H9 (cell line): ENCODE measurements around the gene TMEM252. TPM values are rescaled to one million over a fixed set of nuclear protein-coding genes. Genes with fewer than 3 reads are reported as not detected.

ENCODE experiments used
- DNase-seq: peaks from one replicate; pipeline ENCODE4 v3.0.0-alpha.2; 2017
- H2AFZ ChIP-seq: one replicate; pipeline ENCODE4 v1.6.1; 2013; ENCODE audit warnings: mild to moderate bottlenecking, low read length, control low read depth, moderate library complexity
- H2AK5ac ChIP-seq: 2 replicates; pipeline ENCODE4 v1.6.1; 2013; ENCODE audit warnings: low read length, control low read depth, mixed read lengths; ENCODE audit not compliant: insufficient read length
- H2BK120ac ChIP-seq: one replicate; pipeline ENCODE4 v1.6.1; 2013; ENCODE audit warnings: low read depth, mild to moderate bottlenecking, low read length, control low read depth, inconsistent platforms; ENCODE audit not compliant: poor library complexity, severe bottlenecking
- H2BK12ac ChIP-seq: 2 replicates; pipeline ENCODE4 v1.6.1; 2013; ENCODE audit warnings: low read length, control low read depth, mixed read lengths, low read depth; ENCODE audit not compliant: insufficient read length
- H2BK15ac ChIP-seq: 2 replicates; pipeline ENCODE4 v1.6.1; 2013; ENCODE audit warnings: low read depth, low read length, control low read depth
- H2BK20ac ChIP-seq: one replicate; pipeline ENCODE4 v1.6.1; 2013; ENCODE audit warnings: low read depth, mild to moderate bottlenecking, low read length, control low read depth, inconsistent platforms; ENCODE audit not compliant: poor library complexity, severe bottlenecking
- H2BK5ac ChIP-seq: 2 replicates; pipeline ENCODE4 v1.6.1; 2013; ENCODE audit warnings: low read length, control low read depth, mixed read lengths; ENCODE audit not compliant: insufficient read length
- H3K14ac ChIP-seq: 2 replicates; pipeline ENCODE4 v1.6.1; 2013; ENCODE audit warnings: low read length, control low read depth; ENCODE audit not compliant: insufficient read depth
- H3K18ac ChIP-seq: 2 replicates; pipeline ENCODE4 v1.6.1; 2013; ENCODE audit warnings: low read depth, mild to moderate bottlenecking, mixed read lengths, low read length, control low read depth; ENCODE audit not compliant: insufficient read length
- H3K23ac ChIP-seq: 2 replicates; pipeline ENCODE4 v1.6.1; 2013; ENCODE audit warnings: low read length, control low read depth, mixed read lengths, low read depth; ENCODE audit not compliant: insufficient read length
- H3K23me2 ChIP-seq: 2 replicates; pipeline ENCODE4 v1.6.1; 2013; ENCODE audit warnings: low read depth, mild to moderate bottlenecking, mixed read lengths, low read length, control low read depth; ENCODE audit not compliant: insufficient read length, poor library complexity, severe bottlenecking
- H3K27ac ChIP-seq: 2 replicates; pipeline ENCODE4 v1.5.1; 2013; ENCODE audit warnings: low read length, control low read depth, mixed read lengths, low read depth; ENCODE audit not compliant: insufficient read length
- H3K27me3 ChIP-seq: 2 replicates; pipeline ENCODE4 v1.6.1; 2013; ENCODE audit warnings: low read length, control low read depth, inconsistent platforms; ENCODE audit not compliant: insufficient read depth
- H3K4ac ChIP-seq: 2 replicates; pipeline ENCODE4 v1.6.1; 2013; ENCODE audit warnings: low read depth, mild to moderate bottlenecking, control low read depth, inconsistent platforms, low read length, moderate library complexity
- H3K4me1 ChIP-seq: 2 replicates; pipeline ENCODE4 v1.6.1; 2013; ENCODE audit warnings: low read length, control low read depth, inconsistent platforms; ENCODE audit not compliant: insufficient read depth
- H3K4me2 ChIP-seq: 2 replicates; pipeline ENCODE4 v1.6.1; 2013; ENCODE audit warnings: low read length, control low read depth, mixed read lengths; ENCODE audit not compliant: insufficient read length, insufficient read depth
- H3K56ac ChIP-seq: 2 replicates; pipeline ENCODE4 v1.6.1; 2013; ENCODE audit warnings: low read depth, mild to moderate bottlenecking, mixed read lengths, low read length, control low read depth; ENCODE audit not compliant: insufficient read length
- H3K79me1 ChIP-seq: 2 replicates; pipeline ENCODE4 v1.6.1; 2013; ENCODE audit warnings: low read depth, mild to moderate bottlenecking, moderate library complexity, low read length, control low read depth, inconsistent platforms; ENCODE audit not compliant: insufficient read depth, poor library complexity, severe bottlenecking
- H3K79me2 ChIP-seq: 2 replicates; pipeline ENCODE4 v1.6.1; 2013; ENCODE audit warnings: low read length, control low read depth, inconsistent platforms; ENCODE audit not compliant: insufficient read depth
- H3K9ac ChIP-seq: 2 replicates; pipeline ENCODE4 v1.6.1; 2013; ENCODE audit warnings: low read length, control low read depth, mixed read lengths; ENCODE audit not compliant: insufficient read length; ENCODE audit errors: extremely low read depth
- H3K9me3 ChIP-seq: one replicate; pipeline ENCODE4 v1.6.1; 2013; ENCODE audit warnings: low read depth, low read length, inconsistent platforms; ENCODE audit not compliant: control insufficient read depth
- H3T11ph ChIP-seq: one replicate; pipeline ENCODE4 v1.6.1; 2013; ENCODE audit warnings: mild to moderate bottlenecking, low read length, control low read depth, inconsistent platforms
- H4K20me1 ChIP-seq: one replicate; pipeline ENCODE4 v1.6.1; 2013; ENCODE audit not compliant: control insufficient read depth, insufficient read length, insufficient read depth
- H4K5ac ChIP-seq: 2 replicates; pipeline ENCODE4 v1.6.1; 2013; ENCODE audit warnings: low read depth, mild to moderate bottlenecking, mixed read lengths, low read length, control low read depth; ENCODE audit not compliant: insufficient read length
- H4K8ac ChIP-seq: replicated peaks from 2 replicates; pipeline ENCODE4 v1.6.1; 2013; ENCODE audit warnings: low read length, control low read depth, mixed read lengths, low read depth; ENCODE audit not compliant: insufficient read length
- H4K91ac ChIP-seq: 2 replicates; pipeline ENCODE4 v1.6.1; 2013; ENCODE audit warnings: low read depth, mild to moderate bottlenecking, moderate library complexity, mixed read lengths, low read length, control low read depth; ENCODE audit not compliant: insufficient read length
- H3K27ac Mint-ChIP-seq, 3 experiments: 2 replicates in 2 of 3; 3 replicates in 1 of 3; pipeline ENCODE4 v1.8.0; 2020 to 2021; ENCODE audit warnings: mixed read lengths in 3 of 3, mild to moderate bottlenecking in 1 of 3, moderate library complexity in 1 of 3
- H3K27me3 Mint-ChIP-seq: 2 replicates; pipeline ENCODE4 v1.8.0; 2021; ENCODE audit warnings: low read depth, mild to moderate bottlenecking, moderate library complexity, mixed read lengths
- H3K36me3 Mint-ChIP-seq, 3 experiments: 2 replicates in 2 of 3; 3 replicates in 1 of 3; pipeline ENCODE4 v1.8.0; 2020 to 2021; ENCODE audit warnings: low read depth in 3 of 3, mixed read lengths in 3 of 3; ENCODE audit not compliant: insufficient read depth in 1 of 3
- H3K4me1 Mint-ChIP-seq, 2 experiments: 2 replicates each; pipeline ENCODE4 v1.8.0; 2020; ENCODE audit warnings: mixed read lengths in 2 of 2
- H3K4me3 Mint-ChIP-seq, 2 experiments: 2 replicates in 1 of 2; 3 replicates in 1 of 2; pipeline ENCODE4 v1.8.0; 2020 to 2021; ENCODE audit warnings: mild to moderate bottlenecking in 2 of 2, mixed read lengths in 2 of 2, moderate library complexity in 1 of 2
- H3K9me3 Mint-ChIP-seq, 2 experiments: 2 replicates in 1 of 2; 3 replicates in 1 of 2; pipeline ENCODE4 v1.8.0; 2020; ENCODE audit warnings: mild to moderate bottlenecking in 2 of 2, mixed read lengths in 2 of 2, moderate library complexity in 1 of 2
- CTCF ChIP-seq: fragments of 200-600 bp; sonication (generic); conservative IDR thresholded peaks from 3 replicates; pipeline ENCODE4 v1.8.0; 2021; ENCODE audit warnings: antibody characterized with exemption, mild to moderate bottlenecking
- WGBS: extraction: QIAGEN DNeasy Blood & Tissue Kit; methylation state at CpG from one replicate; pipeline ENCODE4 v1.1.7; 2013; ENCODE audit warnings: missing lambda C conversion rate, low lambda C conversion rate, mixed read lengths; ENCODE audit not compliant: insufficient read length; ENCODE audit errors: extremely low coverage; 5-methylcytosine and 5-hydroxymethylcytosine counted together
- total RNA-seq: library from RNA; stranded (reverse); gene quantifications from 2 replicates; pipeline ENCODE4 v1.2.1, GENCODE V29; 2021

TMEM252 gene
- total RNA-seq, 1 experiment from 2014 or later: not detected

- peaks cover 90% of the 10 kb centered on the region for H3K27me3 Mint-ChIP-seq
- H4K20me1 ChIP-seq: no peaks in the 10 kb centered on the region
These were observed 17.2 kb downstream of the TMEM252 start for GRCh38 chr9:68523367-68523936.

More at GRCh38 chr9:68523367-68523936, 17.2 kb downstream of the TMEM252 start:
- no peak overlapping the region for H2BK5ac ChIP-seq
- H3T11ph ChIP-seq: no peak overlapping the region
- H3K36me3 Mint-ChIP-seq: peaks cover 0 to 3% (median 0%) of the 10 kb centered on the region in 3 experiments; a peak in 1 of 7 replicates
- H4K8ac ChIP-seq: no peak overlapping the region
- no peak overlapping the region for H3K27ac ChIP-seq
- H3K4me1 ChIP-seq: no peaks in the 10 kb centered on the region
- no peak overlapping the region for H2AK5ac ChIP-seq
- H3K79me1 ChIP-seq: no peaks in the 10 kb centered on the region
- H4K5ac ChIP-seq: no peak overlapping the region
- H3K56ac ChIP-seq: no peak overlapping the region
- WGBS: no CpG with 5 or more reads among the region's 4 CpGs
- H3K4me3 Mint-ChIP-seq: no peak overlapping the region
- no peak for DNase-seq
- H3K23me2 ChIP-seq: no peaks in the 10 kb centered on the region
- no peak overlapping the region for H3K4ac ChIP-seq
- H3K23ac ChIP-seq: no peak overlapping the region
- no peak overlapping the region for H2BK12ac ChIP-seq
- no peak overlapping the region for H2AFZ ChIP-seq
- H3K9me3 ChIP-seq: no peaks in the 10 kb centered on the region
- H3K9ac ChIP-seq: no peak overlapping the region
- no peak overlapping the region for H3K4me2 ChIP-seq
- H4K91ac ChIP-seq: no peak overlapping the region
- no peak for TF ChIP-seq CTCF
- H2BK20ac ChIP-seq: no peak overlapping the region
- H3K9me3 Mint-ChIP-seq: peaks cover 3% of the 10 kb centered on the region in 2 experiments
- no peaks in the 10 kb centered on the region for H3K79me2 ChIP-seq
- H2BK15ac ChIP-seq: no peak overlapping the region
- no peak overlapping the region for H3K14ac ChIP-seq
- no peaks in the 10 kb centered on the region for H3K4me1 Mint-ChIP-seq
- no peak overlapping the region for H3K27ac Mint-ChIP-seq
- no peaks in the 10 kb centered on the region; the same call in 1 of the 2 replicates for H3K27me3 ChIP-seq
- no peak overlapping the region for H3K18ac ChIP-seq
- no peak overlapping the region for H2BK120ac ChIP-seq
